Measurements from ENCODE around the gene HAX1.
"Not testable (repeated sequence)": the region's sequence is repeated elsewhere in the genome, so short reads cannot be mapped to it uniquely, and the experiment has no call there.

HAX1 gene

DNA sequence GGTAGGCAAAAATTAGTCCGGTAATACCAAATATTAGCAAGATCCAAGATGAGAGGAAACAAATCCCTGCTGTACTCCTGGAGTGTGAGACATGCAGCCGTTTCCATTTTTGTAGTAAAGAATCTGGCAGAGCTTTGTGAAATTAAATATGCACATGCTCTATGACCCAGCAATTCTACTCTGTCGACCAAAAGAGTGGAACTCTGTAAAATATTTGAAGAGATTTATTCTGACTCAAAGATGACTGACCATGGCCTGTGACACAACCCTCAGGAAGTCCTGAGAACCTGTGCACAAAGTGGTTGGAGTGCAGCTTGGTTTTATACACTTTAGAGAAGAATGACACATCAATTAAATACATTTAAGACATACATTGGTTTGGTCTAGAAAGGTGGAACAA is 16.2 kb downstream of the HAX1 start:
- DNase-seq = no peak

DNA sequence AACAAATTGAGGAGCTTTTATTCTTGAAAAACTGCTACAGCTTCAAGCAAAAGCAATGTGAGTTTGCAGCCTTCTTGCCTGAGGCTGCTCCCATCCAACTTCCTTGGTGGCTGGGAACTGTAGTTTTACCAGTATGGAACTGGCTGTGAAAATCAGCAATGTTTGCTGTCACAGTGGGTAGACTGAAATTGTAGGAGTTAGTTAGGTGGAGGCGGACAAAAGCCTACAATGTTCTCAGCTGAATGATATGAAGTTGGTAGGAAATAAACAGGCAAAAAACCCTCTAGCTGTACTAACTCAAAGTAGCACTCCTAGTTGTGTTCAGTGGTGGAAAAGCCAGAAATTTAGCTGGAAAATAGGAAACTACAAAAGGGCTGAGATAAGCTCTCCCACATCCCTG is 18.5 kb downstream of the HAX1 start:
- no peak for DNase-seq

DNA sequence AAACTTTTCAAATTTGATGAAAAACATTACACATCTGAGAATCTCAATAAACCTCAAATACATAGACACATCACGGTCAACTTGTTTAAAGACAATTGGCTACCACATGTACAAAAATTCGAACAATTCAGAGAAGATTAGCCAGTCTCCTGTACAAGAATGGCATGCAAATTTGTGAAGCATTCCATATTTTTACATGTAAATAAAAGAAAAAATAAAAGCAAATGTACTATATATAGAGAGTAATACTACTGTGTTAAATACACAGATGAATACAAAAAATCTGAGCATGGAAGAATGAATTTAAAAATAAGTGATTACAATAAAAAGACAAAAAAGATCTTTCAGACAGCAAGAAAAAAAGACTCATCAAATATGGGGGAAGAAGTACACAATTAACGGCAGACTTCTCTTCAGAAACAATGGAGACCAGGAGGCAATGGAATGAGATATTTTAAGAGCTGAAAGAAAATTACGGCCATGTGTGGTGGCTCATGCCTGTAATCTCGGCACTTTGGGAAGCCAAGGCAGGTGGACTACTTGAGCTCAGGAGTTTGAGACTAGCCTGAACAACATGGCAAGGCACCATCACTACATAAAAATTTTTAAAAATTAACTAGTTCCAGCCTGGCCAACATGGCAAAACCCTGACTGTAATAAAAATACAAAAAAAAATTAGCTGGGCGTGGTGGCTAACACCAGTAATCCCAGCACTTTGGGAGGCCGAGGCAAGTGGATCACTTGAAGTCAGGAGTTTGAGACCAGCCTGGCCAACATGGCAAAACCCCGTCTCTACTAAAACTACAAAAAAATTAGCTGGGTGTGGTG is 23.2 kb downstream of the HAX1 start:
- no peak for DNase-seq

DNA sequence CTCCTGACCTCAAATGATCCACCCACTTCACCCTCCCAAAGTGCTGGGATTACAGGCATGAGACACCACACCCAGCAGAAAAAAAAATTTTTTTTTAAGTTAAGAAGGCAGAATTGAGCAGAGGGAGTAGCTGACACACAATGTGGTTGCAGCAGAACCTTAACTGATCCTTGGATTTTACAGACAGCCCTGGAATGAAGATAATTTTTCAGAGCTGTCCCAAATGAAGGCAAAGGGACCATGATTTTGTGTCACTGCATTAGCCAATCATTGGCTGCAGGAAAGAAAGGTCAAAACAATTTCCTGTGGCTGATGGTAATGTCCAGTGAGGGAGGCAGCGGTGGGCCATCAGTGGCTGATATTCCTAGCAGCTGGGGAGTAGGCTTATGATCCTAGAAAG is 29.2 kb downstream of the HAX1 start:
- no peak for DNase-seq

DNA sequence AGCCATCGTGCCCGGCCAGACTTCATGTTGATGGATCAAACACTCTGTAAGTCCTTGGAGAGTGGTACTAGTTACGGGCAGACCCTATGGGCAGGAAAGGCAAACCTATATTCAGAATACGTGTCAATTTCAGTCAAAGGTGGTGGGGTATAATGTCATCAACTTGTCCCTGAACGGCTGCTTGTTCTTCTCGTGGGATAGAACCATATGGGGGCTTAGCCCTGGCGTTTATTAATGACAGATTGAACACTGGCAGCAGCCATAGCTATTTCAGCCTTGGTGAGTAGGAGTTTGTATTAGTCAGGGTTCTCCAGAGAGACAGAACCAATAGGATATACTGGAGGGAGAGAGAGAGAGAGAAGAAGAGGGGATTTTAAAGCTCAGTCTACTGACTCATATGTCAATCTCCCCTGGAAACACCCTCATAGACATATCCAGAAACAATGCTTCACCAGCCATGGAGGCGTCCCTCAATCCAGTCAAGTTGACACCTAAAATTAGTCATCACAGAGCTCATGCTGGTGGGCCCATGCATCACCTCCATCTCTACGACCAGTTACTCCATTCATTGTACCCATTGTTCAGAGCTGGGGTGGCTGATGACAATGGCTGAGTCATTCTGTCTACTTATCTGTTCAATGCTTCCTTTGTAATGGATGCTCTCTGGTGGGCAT is 32.4 kb downstream of the HAX1 start:
- no peak for DNase-seq

DNA sequence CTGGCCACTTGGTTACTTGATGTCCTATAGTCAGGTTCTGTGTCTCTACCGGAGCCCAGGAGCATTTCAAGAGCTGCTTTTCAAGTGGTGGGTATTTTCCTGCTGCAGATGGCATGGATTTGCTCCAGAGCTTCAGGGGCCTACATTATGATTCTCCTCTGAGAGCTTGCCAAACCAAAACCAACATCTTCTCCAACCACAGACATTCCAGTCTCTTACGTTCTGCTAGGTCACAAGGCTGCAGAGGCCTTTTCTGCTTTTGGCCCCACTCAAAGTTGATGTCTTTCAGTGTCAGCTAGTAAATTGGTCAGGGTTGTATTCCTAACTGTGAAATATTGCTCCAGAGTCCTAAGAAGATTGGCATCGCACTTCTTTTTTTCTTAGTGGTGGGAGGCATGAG is 33.7 kb downstream of the HAX1 start:
- no peak for DNase-seq

DNA sequence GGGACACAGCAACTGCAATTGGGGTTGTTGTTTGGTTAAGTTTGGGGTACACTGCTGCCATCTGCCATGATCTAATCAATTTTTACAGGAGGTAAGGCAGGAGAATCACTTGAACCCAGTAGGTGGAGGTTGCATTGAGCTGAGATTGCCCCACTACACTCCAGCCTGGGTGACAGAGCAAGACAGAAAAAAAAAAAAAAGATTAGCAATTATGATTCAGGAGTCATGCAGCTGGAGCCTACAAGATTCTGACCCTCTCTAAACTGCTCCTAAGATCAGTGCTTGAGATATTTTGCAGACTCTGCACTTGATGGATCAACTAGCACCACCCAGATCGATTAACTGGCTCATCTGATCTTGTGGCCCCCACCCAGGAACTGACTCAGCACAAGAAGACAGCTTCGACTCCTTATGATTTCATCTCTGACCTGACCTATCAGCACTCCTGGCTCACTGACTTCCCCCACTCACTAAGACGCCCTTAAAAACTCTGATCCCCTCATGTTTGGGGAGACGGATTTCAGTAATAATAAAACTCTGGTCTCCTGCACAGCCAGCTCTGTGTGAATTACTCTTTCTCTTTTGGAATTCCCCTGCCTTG is 35.3 kb downstream of the HAX1 start:
- DNase-seq = peak; percentile 3

DNA sequence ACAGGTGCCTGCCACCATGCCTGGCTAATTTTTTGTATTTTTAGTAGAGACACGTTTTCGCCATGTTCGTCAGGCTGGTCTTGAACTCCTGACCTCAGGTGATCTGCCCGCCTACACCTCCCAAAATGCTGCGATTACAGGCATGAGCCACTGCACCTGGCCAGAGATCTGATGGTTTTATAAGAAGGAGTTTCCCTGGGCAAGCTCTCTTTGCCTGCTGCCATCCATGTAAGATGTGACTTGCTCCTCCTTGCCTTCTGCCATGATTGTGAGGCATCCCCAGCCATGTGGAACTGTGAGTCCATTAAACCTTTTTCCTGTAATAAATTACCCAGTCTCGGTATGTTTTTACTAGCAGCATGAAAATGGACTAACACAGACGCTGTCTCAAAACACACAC is 36.7 kb downstream of the HAX1 start:
- not testable (repeated sequence) for DNase-seq

DNA sequence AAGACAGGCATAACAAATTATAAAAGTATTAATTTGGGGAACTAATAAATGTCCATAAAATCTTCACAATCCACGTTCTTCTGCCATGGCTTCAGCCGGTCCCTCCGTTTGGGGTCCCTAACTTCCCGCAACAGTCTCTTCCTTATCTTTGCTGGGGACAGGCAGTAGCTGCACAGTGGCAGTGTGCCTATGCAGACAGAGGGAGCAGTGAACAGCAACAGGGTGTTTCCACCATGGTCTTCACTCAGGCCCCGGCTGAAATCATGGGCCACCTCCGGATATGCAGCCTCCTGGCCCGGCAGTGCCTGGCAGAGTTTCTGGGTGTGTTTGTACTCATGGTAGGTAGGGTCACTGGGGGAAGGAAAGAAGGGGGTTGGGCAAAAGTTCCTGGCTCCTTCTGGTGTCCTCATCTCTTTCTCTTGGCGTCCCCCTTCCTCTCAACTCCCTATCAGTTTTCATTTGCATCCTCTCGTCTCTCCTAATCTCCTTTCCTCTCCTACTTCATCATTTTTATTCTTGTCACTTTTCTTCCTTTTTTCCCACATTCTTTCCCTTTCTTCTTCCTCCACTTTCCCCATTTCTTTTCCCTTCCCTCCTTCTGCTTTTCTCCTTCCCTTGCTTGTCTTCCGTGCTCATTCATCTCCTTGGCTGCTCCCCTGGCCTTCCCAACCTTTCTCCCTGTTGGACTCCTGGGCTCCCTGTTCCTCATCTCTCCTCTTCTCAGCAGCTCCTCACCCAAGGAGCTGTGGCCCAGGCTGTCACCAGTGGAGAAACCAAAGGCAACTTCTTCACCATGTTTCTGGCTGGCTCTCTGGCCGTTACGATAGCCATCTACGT is 40.0 kb downstream of the HAX1 start:
- DNase-seq = not testable (repeated sequence)

DNA sequence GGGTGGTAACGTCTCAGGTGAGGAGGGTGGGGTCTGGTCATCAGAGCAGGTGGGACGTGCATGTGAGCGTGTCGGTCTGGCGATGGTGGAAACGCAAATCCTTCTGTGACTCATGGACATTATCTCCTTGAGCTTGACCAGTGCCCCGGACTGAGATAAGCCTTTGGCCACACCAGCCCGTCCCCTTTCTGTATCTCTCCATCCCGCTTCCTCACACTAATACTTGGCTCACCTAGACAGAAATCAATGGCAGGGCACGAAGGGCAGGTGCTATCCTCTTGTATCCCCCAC is 40.6 kb downstream of the HAX1 start:
- no peak for DNase-seq

DNA sequence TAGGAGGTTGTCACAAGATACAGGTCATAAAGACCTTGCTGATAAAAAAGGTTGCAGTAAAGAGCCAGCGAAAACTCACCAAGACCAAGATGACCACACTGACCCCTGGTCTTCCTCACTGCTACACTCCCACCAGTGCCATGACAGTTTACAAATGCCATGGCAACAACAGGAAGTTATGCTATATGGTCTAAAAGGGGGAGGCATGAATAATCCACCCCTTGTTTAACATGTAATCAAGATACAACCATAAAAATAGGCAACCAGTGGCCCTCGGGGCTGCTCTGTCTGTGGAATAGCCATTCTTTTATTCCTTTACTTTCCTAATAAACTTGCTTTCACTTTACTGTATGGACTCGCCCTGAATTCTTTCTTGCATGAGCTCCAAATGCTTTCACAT is 41.8 kb downstream of the HAX1 start:
- not testable (repeated sequence) for DNase-seq

DNA sequence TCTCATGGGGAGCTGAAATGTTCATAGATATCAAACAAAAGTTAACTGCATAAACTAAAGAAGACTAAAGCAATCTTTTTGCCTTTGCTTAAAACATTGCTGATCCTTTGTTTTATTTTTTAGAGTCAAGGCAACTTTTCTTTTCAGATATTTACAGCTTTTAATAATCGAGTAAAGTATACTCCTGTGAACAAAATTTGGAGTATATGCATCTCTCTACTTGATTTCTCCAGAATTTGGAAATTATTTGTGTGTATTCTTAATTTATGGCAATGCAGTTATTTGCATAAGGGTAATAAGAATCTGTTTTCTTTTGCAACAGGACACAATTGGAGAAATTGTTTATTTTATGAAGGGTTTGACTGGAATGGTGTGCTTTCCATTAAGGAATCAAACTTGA is 44.3 kb downstream of the HAX1 start:
- DNase-seq = no peak

DNA sequence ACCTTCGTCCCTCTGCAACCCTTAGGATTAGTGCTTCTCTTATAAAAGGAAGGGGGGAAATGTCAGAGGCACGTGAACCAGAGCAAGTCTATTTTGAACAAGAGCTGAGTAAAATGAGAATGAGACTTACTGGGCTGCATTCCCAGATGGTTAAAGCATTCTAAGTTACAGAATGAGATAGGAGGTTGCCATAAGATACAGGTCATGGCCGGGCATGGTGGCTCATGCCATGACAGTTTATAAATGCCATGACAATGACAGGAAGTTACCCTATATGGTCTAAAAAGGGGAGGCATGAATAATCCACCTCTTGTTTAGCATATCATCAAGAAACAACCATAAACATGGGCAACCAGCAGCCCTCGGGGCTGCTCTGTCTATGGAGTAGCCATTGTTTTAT is 46.0 kb downstream of the HAX1 start:
- no peak for DNase-seq

DNA sequence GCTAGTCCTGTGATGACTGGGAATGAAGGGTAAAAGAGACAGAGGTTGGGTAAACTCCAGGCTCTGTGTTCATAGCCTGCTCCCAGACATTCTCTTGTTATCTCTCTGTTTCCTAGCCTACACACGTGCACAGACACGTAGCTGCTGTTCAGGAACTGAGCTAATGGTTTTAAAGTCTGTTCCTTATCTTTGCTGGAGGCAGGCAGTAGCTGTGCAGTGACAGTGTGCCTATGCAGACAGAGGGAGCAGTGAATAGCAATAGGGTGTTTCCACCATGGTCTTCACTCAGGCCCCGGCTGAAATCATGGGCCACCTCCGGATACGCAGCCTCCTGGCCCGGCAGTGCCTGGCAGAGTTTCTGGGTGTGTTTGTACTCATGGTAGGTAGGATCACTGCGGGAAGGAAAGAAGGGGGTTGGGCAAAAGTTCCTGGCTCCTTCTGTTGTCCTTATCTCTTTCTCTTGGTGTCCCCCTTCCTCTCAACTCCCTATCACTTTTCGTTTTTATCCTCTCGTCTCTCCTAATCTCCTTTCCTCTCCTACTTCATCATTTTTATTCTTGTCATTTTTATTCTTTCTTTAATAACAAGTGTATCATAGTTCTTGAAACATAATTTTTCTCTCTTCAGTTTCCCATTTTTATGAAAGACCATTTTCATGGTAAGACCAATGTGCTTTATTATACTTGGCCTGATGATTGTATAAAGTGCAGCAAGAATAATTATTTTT is 48.6 kb downstream of the HAX1 start, which contains the start of gene AQP10:
Gene AQP10 (plus strand): TSS at position 212 of the 727 bp plus-strand sequence. CDS start 63 bp downstream, at position 275.
- DNase-seq = no peak

DNA sequence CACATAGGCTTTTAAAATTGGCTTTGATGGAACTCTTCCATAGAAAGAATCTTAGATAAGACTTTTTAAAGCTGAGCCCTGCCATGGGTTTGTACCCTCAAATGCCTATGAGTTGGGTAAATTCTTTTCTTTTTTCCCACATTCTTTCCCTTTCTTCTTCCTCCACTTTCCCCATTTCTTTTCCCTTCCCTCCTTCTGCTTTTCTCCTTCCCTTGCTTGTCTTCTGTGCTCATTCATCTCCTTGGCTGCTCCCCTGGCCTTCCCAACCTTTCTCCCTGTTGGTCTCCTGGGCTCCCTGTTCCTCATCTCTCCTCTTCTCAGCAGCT is 49.1 kb downstream of the HAX1 start:
- not testable (repeated sequence) for DNase-seq

DNA sequence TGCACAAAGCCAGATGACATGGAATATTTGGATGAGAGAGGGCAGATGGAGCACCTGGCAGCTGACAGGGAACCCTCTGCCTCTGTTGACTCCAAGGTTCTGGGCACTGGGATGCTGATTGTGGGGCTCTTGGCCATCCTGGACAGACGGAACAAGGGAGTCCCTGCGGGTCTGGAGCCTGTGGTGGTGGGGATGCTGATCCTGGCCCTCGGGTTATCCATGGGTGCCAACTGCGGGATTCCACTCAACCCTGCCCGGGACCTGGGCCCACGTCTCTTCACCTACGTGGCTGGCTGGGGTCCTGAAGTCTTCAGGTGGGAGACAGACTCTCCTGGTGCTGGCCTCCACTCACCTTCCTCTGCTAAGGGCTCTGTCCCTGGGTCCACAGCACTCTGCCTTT is 51.1 kb downstream of the HAX1 start:
- DNase-seq = no peak

DNA sequence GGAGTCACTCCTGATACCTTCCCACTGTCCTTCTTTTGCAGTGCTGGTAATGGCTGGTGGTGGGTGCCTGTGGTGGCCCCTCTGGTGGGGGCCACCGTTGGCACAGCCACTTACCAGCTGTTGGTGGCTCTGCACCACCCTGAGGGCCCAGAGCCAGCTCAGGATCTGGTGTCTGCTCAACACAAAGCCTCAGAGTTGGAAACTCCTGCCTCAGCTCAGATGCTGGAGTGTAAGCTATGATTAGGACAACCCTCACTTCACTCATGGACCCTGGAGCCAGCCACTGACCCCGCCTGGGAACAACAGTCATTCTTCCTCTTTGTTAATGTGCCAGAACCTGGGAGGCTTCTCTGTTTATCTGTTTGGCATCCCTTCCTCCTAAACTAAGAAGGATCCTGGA is 51.8 kb downstream of the HAX1 start:
- no peak for DNase-seq

DNA sequence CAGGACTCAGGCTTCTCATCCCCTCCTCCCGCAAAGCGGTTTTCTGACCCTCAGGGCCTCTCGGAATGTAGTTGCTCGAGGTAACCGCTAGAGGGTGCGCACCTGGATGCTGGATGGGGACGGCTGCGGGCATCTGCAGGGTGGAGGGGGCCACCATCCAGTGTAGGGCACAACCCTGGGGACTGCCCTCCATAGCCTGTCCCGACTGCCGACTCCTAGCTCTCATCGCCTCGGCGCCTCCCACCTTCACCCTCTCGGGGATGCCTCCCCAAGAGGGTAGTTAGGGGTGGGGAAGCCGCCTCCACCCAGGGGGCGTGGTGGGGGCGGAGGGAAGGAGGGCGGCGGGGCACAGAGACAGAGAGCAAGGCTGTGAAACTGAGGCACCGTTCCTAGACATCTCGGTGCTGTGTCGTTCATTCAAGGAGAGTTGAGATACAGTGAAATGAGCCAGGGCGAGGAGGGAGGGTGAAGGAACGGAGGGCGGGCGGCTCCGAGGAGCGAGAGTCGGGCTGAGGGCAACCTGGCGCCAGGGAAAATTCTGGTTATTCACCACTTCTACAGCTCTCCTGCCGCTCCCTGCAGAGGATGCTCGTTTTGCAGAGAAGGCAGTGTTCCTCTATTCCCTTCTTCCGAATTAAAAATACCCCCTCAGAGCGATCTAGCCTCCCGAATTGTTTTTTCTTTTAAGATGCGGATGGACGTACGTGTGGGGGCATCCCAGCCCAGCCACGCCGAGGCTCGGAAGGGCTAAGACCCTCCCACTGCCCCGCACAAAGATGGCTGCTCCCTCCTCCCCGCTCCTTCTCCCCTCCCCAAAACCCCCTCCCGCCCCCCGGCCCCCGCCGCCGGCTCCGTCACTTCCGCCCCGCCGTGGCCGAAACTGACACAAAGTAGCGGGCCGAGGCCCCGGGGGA is 52.5 kb downstream of the HAX1 start, which contains the start of gene ATP8B2:
Gene ATP8B2 (plus strand): TSS at position 857 of the 914 bp plus-strand sequence. CDS start 2,617 bp downstream, outside the sequence.
- peak; percentile 89 for DNase-seq

All from CD4-positive, alpha-beta T cell treated with Interleukin-17A for 1 hour (primary cell).